ENCODE results near the gene ADO.

ADO gene

GRCh38 chr10:62817766-62818425, 13.4 kb downstream of the ADO start:
- Histone ChIP-seq H3K4me1 (peaks cover 0 to 51% (median 38%) of the 10 kb centered on the region in 4 donors), H3K36me3 (peaks cover 0 to 7% (median 0%) of the 10 kb centered on the region in 3 donors), H3K9me3 (no peaks in the 10 kb centered on the region), H3K4me3 (peak overlapping the region; percentile 66 to 70), H3K27me3 (peaks cover 0 to 30% of the 10 kb centered on the region in 2 donors), H3K27ac (peak overlapping the region; percentile 72 to 74)
- peak; percentile 68 to 80 for DNase-seq
- TF ChIP-seq, protein P1, sequence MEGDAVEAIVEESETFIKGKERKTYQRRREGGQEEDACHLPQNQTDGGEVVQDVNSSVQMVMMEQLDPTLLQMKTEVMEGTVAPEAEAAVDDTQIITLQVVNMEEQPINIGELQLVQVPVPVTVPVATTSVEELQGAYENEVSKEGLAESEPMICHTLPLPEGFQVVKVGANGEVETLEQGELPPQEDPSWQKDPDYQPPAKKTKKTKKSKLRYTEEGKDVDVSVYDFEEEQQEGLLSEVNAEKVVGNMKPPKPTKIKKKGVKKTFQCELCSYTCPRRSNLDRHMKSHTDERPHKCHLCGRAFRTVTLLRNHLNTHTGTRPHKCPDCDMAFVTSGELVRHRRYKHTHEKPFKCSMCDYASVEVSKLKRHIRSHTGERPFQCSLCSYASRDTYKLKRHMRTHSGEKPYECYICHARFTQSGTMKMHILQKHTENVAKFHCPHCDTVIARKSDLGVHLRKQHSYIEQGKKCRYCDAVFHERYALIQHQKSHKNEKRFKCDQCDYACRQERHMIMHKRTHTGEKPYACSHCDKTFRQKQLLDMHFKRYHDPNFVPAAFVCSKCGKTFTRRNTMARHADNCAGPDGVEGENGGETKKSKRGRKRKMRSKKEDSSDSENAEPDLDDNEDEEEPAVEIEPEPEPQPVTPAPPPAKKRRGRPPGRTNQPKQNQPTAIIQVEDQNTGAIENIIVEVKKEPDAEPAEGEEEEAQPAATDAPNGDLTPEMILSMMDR (IDR thresholded peaks at IDR 0.05) = peak; percentile 77 to 91
- intact Hi-C loops (cut with DNase I; ENCODE audit: low total_unique reads) = loop anchor here (5.0 to 10.0 kb wide), 3 partner anchors 317 to 373 kb away; partner anchors contain the start of gene NRBF2

GRCh38 chr10:62818426-62819011, 14.0 kb downstream of the ADO start:
- intact Hi-C loops (cut with DNase I; ENCODE audit: low total_unique reads) = loop anchor here (5.0 to 10.0 kb wide), 3 partner anchors 316 to 374 kb away; partner anchors contain the start of gene NRBF2

DNA sequence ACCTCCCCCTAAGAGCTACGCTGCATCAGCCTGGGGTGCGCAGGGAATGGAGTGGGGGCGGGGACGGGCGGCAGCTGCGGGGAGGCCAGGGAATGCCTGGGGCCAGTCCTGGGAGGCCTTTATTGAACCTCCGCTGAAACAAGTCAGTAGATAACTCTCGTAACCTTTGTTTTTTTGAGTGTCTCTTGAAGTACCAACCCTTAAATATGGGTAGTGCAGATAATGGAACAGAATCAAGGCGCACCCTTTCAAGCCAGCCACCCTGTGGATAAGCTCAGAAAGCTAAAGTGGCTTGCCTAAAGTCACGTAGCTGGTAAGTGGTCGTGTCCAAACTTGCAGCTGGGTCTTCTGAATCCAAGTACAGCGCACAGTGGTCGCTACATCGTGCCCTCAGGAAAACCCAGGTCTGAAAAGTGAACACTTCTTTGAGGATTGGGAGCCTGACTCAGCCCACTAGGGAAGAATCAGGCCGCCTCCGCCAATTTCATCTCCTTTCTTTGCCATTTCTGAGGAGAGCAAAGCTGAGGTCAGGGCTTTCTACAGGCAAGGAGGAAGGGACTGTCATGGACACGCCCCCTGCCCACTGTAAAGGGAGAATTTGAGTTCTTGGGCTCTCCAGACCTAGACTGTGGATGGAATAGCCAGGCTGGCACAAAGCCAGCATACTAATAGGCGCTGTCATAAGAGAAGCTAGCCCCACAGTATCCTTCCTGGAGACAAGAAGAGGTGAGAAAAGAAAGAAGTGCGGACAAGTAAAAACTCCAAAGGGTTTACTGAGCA, 14.8 kb downstream of the ADO start:
- Histone ChIP-seq H3K27me3 (peaks cover 0 to 19% of the 10 kb centered on the region in 2 donors), H3K36me3 (no peaks in the 10 kb centered on the region), H3K4me1 (peaks cover 0 to 47% (median 38%) of the 10 kb centered on the region in 4 donors), H3K9me3 (no peaks in the 10 kb centered on the region), H3K4me3 (peak overlapping the region in 1 of 2 donors; percentile 66), H3K27ac (no peak overlapping the region)
- intact Hi-C loops (cut with DNase I; ENCODE audit: low total_unique reads) = loop anchor here (5.0 to 10.0 kb wide), 3 partner anchors 315 to 375 kb away; partner anchors contain the start of gene NRBF2
- TF ChIP-seq, protein P1 (IDR thresholded peaks at IDR 0.05) = no peak
- no peak for DNase-seq

More at GRCh38 chr10:62818426-62819011, 14.0 kb downstream of the ADO start:
- Histone ChIP-seq H3K27me3 (peaks cover 0 to 28% of the 10 kb centered on the region in 2 donors), H3K4me3 (peak overlapping the region; percentile 66 to 70), H3K27ac (no peak overlapping the region), H3K4me1 (peaks cover 0 to 48% (median 38%) of the 10 kb centered on the region in 4 donors), H3K36me3 (peaks cover 0 to 2% (median 0%) of the 10 kb centered on the region in 3 donors), H3K9me3 (no peaks in the 10 kb centered on the region)
- no peak for DNase-seq
- TF ChIP-seq, protein P1 (IDR thresholded peaks at IDR 0.05) = no peak

DNA sequence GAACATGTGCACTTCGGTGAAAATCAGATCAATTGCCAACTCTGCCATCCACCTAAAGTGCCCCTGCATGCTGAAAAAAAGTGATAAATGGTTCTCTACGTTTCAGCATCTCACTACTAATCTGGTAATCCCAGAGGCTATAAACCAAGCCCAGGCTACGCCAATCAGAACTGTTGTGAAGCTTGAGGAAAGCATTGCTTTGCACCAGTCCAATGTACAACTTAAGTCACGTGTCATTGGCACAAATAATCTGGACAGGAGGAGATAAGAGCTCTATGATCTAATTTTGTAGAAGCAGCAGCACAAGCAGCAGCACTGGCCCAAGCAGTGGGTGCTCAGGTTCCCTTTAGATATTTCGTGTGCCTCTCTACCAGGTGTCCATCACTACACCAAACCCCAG, 16.1 kb downstream of the ADO start:
- no peaks in the 10 kb centered on the region for H3K36me3 ChIP-seq
- no peak overlapping the region for H3K27ac ChIP-seq
- TF ChIP-seq, protein P1 (IDR thresholded peaks at IDR 0.05) = no peak
- intact Hi-C loops (cut with DNase I; ENCODE audit: low total_unique reads) = no loop called here
- H3K9me3 ChIP-seq = no peaks in the 10 kb centered on the region
- H3K4me3 ChIP-seq = no peak overlapping the region
- H3K4me1 ChIP-seq = peaks cover 0 to 34% (median 25%) of the 10 kb centered on the region in 4 donors
- DNase-seq = no peak
- peaks cover 0 to 7% of the 10 kb centered on the region in 2 donors for H3K27me3 ChIP-seq

DNA sequence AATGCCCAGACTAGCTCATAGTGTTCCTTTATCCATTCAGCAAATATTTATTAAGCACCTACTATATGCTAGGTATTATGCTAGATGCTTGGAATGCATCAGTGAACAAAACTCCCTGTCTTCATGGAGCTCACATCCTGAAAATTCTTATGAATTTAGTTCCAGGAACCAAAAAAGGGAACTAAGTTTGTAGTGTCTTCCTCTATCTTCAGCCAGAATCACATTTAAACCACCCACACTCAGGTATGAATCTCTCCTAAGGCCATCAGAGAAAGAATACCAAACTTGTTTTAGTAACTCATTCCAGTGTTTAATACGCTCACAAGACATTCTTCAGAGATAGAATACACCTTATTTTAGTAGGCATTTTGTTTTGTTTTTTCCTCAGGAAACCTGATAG, 21.8 kb downstream of the ADO start:
- no peak overlapping the region for H3K4me3 ChIP-seq
- H3K27ac ChIP-seq = no peak overlapping the region
- no peaks in the 10 kb centered on the region for H3K4me1 ChIP-seq
- no peaks in the 10 kb centered on the region for H3K36me3 ChIP-seq
- no peaks in the 10 kb centered on the region for H3K27me3 ChIP-seq
- intact Hi-C loops (cut with DNase I; ENCODE audit: low total_unique reads) = no loop called here
- no peak for DNase-seq
- TF ChIP-seq, protein P1 (IDR thresholded peaks at IDR 0.05) = no peak
- H3K9me3 ChIP-seq = no peaks in the 10 kb centered on the region
